LNCaP clone FGC (cell line): ENCODE results near the gene TGM6.

Source experiments
- DNase-seq: peaks from one replicate; pipeline ENCODE4 v3.0.0-alpha.2; 2011; ENCODE audit warnings: low read depth
- H3K4me3 ChIP-seq: 2 replicates; pipeline ENCODE4 v1.5.1; 2011; ENCODE audit warnings: mild to moderate bottlenecking, low read depth, low read length, control low read depth
- CTCF ChIP-seq: IDR thresholded peaks from 2 replicates; pipeline ENCODE4 v1.5.1; 2012; ENCODE audit warnings: mild to moderate bottlenecking; ENCODE audit not compliant: control insufficient read depth, insufficient read depth; ENCODE audit errors: extremely low read depth

TGM6 gene

GRCh38 chr20:2336471-2336870, 44.2 kb upstream of the TGM6 start:
- H3K4me3 ChIP-seq = no peak overlapping the region
- DNase-seq = no peak
- TF ChIP-seq CTCF = no peak

GRCh38 chr20:2337142-2337541, 43.6 kb upstream of the TGM6 start:
- DNase-seq = no peak
- TF ChIP-seq CTCF = no peak
- H3K4me3 ChIP-seq = no peak overlapping the region

GRCh38 chr20:2338411-2339066, 42.2 kb upstream of the TGM6 start:
- no peak for DNase-seq
- TF ChIP-seq CTCF = no peak
- H3K4me3 ChIP-seq = no peak overlapping the region

GRCh38 chr20:2340136-2340535, 40.6 kb upstream of the TGM6 start:
- no peak for DNase-seq
- H3K4me3 ChIP-seq = no peak overlapping the region
- TF ChIP-seq CTCF = no peak

- no peak for TF ChIP-seq CTCF
- no peak for DNase-seq
- no peak overlapping the region for H3K4me3 ChIP-seq
Measured at GRCh38 chr20:2340823-2341222, 39.9 kb upstream of the TGM6 start.

GRCh38 chr20:2341336-2341735, 39.4 kb upstream of the TGM6 start:
- no peak for DNase-seq
- H3K4me3 ChIP-seq = no peak overlapping the region
- TF ChIP-seq CTCF = no peak

- H3K4me3 ChIP-seq = no peak overlapping the region
- no peak for TF ChIP-seq CTCF
- DNase-seq = no peak
Measured at GRCh38 chr20:2342243-2342642, 38.5 kb upstream of the TGM6 start.
